ENCODE data around the gene KRT76. TPM values are rescaled to one million over a fixed set of nuclear protein-coding genes. Genes with fewer than 3 reads are reported as not detected.

KRT76 gene
- total and polyA plus RNA-seq, 2 donors from 2014 or later: not detected

- no peaks in the 10 kb centered on the region for H3K9me3 ChIP-seq (ENCODE audit: control insufficient read depth in 2 of 3, insufficient read depth in 1 of 3, low read length in 3 of 3)
- DNase-seq: no peak
- intact Hi-C loops (cut with DNase I): no loop called here
- H3K27ac ChIP-seq (ENCODE audit: low read depth in 2 of 2, low read length in 2 of 2): no peak overlapping the region
- no peaks in the 10 kb centered on the region for H3K36me3 ChIP-seq (ENCODE audit: control insufficient read depth in 2 of 3, insufficient read depth in 3 of 3, low read length in 3 of 3)
- TF ChIP-seq CTCF (IDR thresholded peaks at IDR 0.05; ENCODE audit: borderline replicate concordance, extremely low read depth, insufficient read depth): no peak
- H3K4me1 ChIP-seq (ENCODE audit: control insufficient read depth in 2 of 3, insufficient read depth in 2 of 3, low read depth in 1 of 3, low read length in 3 of 3): no peaks in the 10 kb centered on the region
- no peak overlapping the region for H3K9ac ChIP-seq (ENCODE audit: low read length in 3 of 3)
- no peaks in the 10 kb centered on the region for H3K27me3 ChIP-seq (ENCODE audit: control insufficient read depth, insufficient read depth, low read length)
- no peak overlapping the region for H3K4me3 ChIP-seq (ENCODE audit: low read length in 3 of 3)
- no peak for FAIRE-seq
Measured at GRCh38 chr12:52810554-52810953, 33.4 kb upstream of the KRT76 start.

GRCh38 chr12:52809166-52809565 is 32.0 kb upstream of the KRT76 start:
- Histone ChIP-seq H3K9ac (ENCODE audit: low read length in 3 of 3) (no peak overlapping the region), H3K36me3 (ENCODE audit: control insufficient read depth in 2 of 3, insufficient read depth in 3 of 3, low read length in 3 of 3) (no peaks in the 10 kb centered on the region), H3K27me3 (ENCODE audit: control insufficient read depth, insufficient read depth, low read length) (no peaks in the 10 kb centered on the region), H3K9me3 (ENCODE audit: control insufficient read depth in 2 of 3, insufficient read depth in 1 of 3, low read length in 3 of 3) (no peaks in the 10 kb centered on the region), H3K4me3 (ENCODE audit: low read length in 3 of 3) (no peak overlapping the region), H3K4me1 (ENCODE audit: control insufficient read depth in 2 of 3, insufficient read depth in 2 of 3, low read depth in 1 of 3, low read length in 3 of 3) (no peaks in the 10 kb centered on the region), H3K27ac (ENCODE audit: low read depth in 2 of 2, low read length in 2 of 2) (no peak overlapping the region)
- intact Hi-C loops (cut with DNase I): no loop called here
- FAIRE-seq (no peak), DNase-seq (no peak)
- no peak for TF ChIP-seq CTCF (IDR thresholded peaks at IDR 0.05; ENCODE audit: borderline replicate concordance, extremely low read depth, insufficient read depth)

GRCh38 chr12:52808573-52809160 is 31.5 kb upstream of the KRT76 start:
- H3K9me3 ChIP-seq (ENCODE audit: control insufficient read depth in 2 of 3, insufficient read depth in 1 of 3, low read length in 3 of 3): no peaks in the 10 kb centered on the region
- no peaks in the 10 kb centered on the region for H3K36me3 ChIP-seq (ENCODE audit: control insufficient read depth in 2 of 3, insufficient read depth in 3 of 3, low read length in 3 of 3)
- H3K27ac ChIP-seq (ENCODE audit: low read depth in 2 of 2, low read length in 2 of 2): no peak overlapping the region
- H3K4me3 ChIP-seq (ENCODE audit: low read length in 3 of 3): no peak overlapping the region
- DNase-seq (no peak), FAIRE-seq (no peak)
- H3K4me1 ChIP-seq (ENCODE audit: control insufficient read depth in 2 of 3, insufficient read depth in 2 of 3, low read depth in 1 of 3, low read length in 3 of 3): no peaks in the 10 kb centered on the region
- TF ChIP-seq CTCF (IDR thresholded peaks at IDR 0.05; ENCODE audit: borderline replicate concordance, extremely low read depth, insufficient read depth): no peak
- intact Hi-C loops (cut with DNase I): no loop called here
- H3K27me3 ChIP-seq (ENCODE audit: control insufficient read depth, insufficient read depth, low read length): no peaks in the 10 kb centered on the region
- H3K9ac ChIP-seq (ENCODE audit: low read length in 3 of 3): no peak overlapping the region

Measured in kidney (tissue), 14 donors.